Measurements from ENCODE around the gene RCSD1. TPM values are rescaled to one million over a fixed set of nuclear protein-coding genes. Genes with fewer than 3 reads are reported as not detected.

Gene RCSD1
- total and polyA plus RNA-seq, 2 of the 4 experiments (the other 2 are of a cell fraction) = 0.03 TPM; not detected in 1

DNA sequence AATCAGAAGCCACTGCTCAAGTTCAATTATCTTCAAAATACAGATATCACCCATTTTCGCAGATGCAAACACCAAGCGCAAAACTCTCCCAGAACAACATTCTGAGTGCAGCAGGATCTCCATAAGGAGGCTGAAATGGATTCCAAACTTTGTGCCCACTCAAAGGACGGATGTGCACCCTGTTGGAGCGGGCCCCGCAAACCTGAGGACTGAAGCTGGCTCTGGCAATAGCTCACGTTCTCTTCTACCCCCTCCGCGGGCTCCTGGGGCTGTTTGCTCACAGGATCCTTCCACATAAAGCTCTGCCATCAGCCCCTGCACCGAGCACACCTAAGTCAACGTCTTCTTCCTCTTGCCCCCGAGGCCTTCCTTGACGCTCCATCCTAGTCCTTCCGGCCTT is 11.7 kb upstream of the RCSD1 start:
- no peak overlapping the region for H4K91ac ChIP-seq (ENCODE audit: insufficient read depth, low read depth, low read length)
- H2AK5ac ChIP-seq (ENCODE audit: low read depth, low read length) = no peak overlapping the region
- intact Hi-C loops (cut with micrococcal nuclease) (no loop called here), dilution Hi-C loops (cut with HindIII; ENCODE audit: low sequenced_read_pairs, unreplicated experiment) (no loop called here), in situ Hi-C loops (cut with MboI; ENCODE audit: low sequenced_read_pairs) (no loop called here)
- no peak overlapping the region for H3K4me2 ChIP-seq (ENCODE audit: low read depth, low read length)
- no TSS peak for BruUV-seq (replicated peaks)
- no peak overlapping the region for H3K18ac ChIP-seq (ENCODE audit: low read depth, low read length)
- no peak overlapping the region for H3K56ac ChIP-seq (ENCODE audit: extremely low read depth, insufficient read depth, low read length)
- no peak overlapping the region for H2BK120ac ChIP-seq (ENCODE audit: low read depth, low read length)
- no peak overlapping the region for H3K4me3 ChIP-seq (ENCODE audit: insufficient read depth, low read depth, low read length)
- peaks cover 3% of the 10 kb centered on the region for H3K27me3 ChIP-seq (ENCODE audit: control insufficient read depth, insufficient read depth, low read length)
- H3K9me1 ChIP-seq (ENCODE audit: insufficient read depth, low read length) = no peaks in the 10 kb centered on the region
- H3K9me3 ChIP-seq (ENCODE audit: control insufficient read depth, insufficient read depth, low read length) = no peaks in the 10 kb centered on the region
- TF ChIP-seq FOS (IDR thresholded peaks at IDR 0.05; ENCODE audit: low read depth, low read length) (no peak), RCOR1 (IDR thresholded peaks at IDR 0.05; ENCODE audit: insufficient replicate concordance, low read length) (no peak), BHLHE40 (IDR thresholded peaks at IDR 0.05; ENCODE audit: low read depth, low read length) (no peak), MXI1 (IDR thresholded peaks at IDR 0.05; ENCODE audit: borderline replicate concordance, low read depth, low read length) (no peak), MAFK (IDR thresholded peaks at IDR 0.05; ENCODE audit: low read depth, low read length) (no peak), RAD21 (IDR thresholded peaks at IDR 0.05; ENCODE audit: low read length) (no peak), CHD1 (IDR thresholded peaks at IDR 0.05; ENCODE audit: low read depth, low read length) (no peak), NFE2L2 (IDR thresholded peaks at IDR 0.05; ENCODE audit: low read depth, low read length) (no peak), CEBPB (IDR thresholded peaks at IDR 0.05; ENCODE audit: low read depth, low read length) (no peak)
- TF ChIP-seq, protein P1, sequence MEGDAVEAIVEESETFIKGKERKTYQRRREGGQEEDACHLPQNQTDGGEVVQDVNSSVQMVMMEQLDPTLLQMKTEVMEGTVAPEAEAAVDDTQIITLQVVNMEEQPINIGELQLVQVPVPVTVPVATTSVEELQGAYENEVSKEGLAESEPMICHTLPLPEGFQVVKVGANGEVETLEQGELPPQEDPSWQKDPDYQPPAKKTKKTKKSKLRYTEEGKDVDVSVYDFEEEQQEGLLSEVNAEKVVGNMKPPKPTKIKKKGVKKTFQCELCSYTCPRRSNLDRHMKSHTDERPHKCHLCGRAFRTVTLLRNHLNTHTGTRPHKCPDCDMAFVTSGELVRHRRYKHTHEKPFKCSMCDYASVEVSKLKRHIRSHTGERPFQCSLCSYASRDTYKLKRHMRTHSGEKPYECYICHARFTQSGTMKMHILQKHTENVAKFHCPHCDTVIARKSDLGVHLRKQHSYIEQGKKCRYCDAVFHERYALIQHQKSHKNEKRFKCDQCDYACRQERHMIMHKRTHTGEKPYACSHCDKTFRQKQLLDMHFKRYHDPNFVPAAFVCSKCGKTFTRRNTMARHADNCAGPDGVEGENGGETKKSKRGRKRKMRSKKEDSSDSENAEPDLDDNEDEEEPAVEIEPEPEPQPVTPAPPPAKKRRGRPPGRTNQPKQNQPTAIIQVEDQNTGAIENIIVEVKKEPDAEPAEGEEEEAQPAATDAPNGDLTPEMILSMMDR (conservative IDR thresholded peaks at IDR 0.05; ENCODE audit: low read depth, low read length) = no peak
- TF ChIP-seq, protein P2, sequence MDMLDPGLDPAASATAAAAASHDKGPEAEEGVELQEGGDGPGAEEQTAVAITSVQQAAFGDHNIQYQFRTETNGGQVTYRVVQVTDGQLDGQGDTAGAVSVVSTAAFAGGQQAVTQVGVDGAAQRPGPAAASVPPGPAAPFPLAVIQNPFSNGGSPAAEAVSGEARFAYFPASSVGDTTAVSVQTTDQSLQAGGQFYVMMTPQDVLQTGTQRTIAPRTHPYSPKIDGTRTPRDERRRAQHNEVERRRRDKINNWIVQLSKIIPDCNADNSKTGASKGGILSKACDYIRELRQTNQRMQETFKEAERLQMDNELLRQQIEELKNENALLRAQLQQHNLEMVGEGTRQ (IDR thresholded peaks at IDR 0.05; ENCODE audit: low read depth, low read length) = no peak
- H3K23ac ChIP-seq (ENCODE audit: low read depth, low read length) = no peak overlapping the region
- no peak overlapping the region for H3K9ac ChIP-seq (ENCODE audit: low read depth, low read length)
- no peak for DNase-seq
- ChIA-PET POLR2A (ENCODE audit: unreplicated experiment) (no interaction called here), CTCF (no interaction called here)
- no CpG with 5 or more reads among the region's 13 CpGs for WGBS, 2 experiments (ENCODE audit: extremely low coverage in 2 of 2, insufficient read length in 1 of 2)
- H2BK20ac ChIP-seq (ENCODE audit: low read depth, low read length) = no peak overlapping the region
- no peaks in the 10 kb centered on the region for H3K36me3 ChIP-seq (ENCODE audit: control insufficient read depth, insufficient read depth, low read length)
- 0 out of 2 replicates have a peak, but pooled peaks cover 4% of the 10 kb centered on the region for H3K4me1 ChIP-seq (ENCODE audit: control insufficient read depth, insufficient read depth, low read length)
- H3K14ac ChIP-seq (replicated peaks; ENCODE audit: low read depth, low read length) = no peak overlapping the region
- no peak for ATAC-seq (ENCODE audit: low read depth)
- H3K4ac ChIP-seq (ENCODE audit: low read depth, low read length) = no peak overlapping the region
- no peak overlapping the region for H2BK5ac ChIP-seq (ENCODE audit: low read depth, low read length, poor library complexity, severe bottlenecking)
- no peaks in the 10 kb centered on the region for H4K20me1 ChIP-seq (ENCODE audit: insufficient read depth, low read length)
- no peak overlapping the region for H4K8ac ChIP-seq (ENCODE audit: low read depth in 2 of 2, low read length in 2 of 2)
- H4K5ac ChIP-seq (ENCODE audit: low read depth, low read length) = no peak overlapping the region
- H3K27ac ChIP-seq (ENCODE audit: insufficient read depth, low read length) = no peak overlapping the region
- no peaks in the 10 kb centered on the region for H3K79me1 ChIP-seq (ENCODE audit: low read depth in 1 of 2, low read length in 2 of 2)
- no peak overlapping the region for H2BK15ac ChIP-seq (ENCODE audit: low read depth, low read length)
- no peak overlapping the region for H2AK9ac ChIP-seq (replicated peaks; ENCODE audit: low read depth, low read length, poor library complexity)
- H2AFZ ChIP-seq (replicated peaks; ENCODE audit: low read length, poor library complexity) = no peak overlapping the region

All from IMR-90 (cell line).